ENCODE measurements around the gene RPAP2.
"Not testable (repeated sequence)": the region's sequence is repeated elsewhere in the genome, so short reads cannot be mapped to it uniquely, and the experiment has no call there.

Gene RPAP2

GRCh38 chr1:92343061-92343460 lies 44.2 kb downstream of the RPAP2 start:
- TF ChIP-seq CTCF (IDR thresholded peaks at IDR 0.05; ENCODE audit: low read depth, low read length, missing control alignments), result no peak
- no peak for DNase-seq (ENCODE audit: low read depth)
- no peak overlapping the region for H3K4me3 ChIP-seq (ENCODE audit: low read depth, low read length)

GRCh38 chr1:92346866-92347640 lies 48.2 kb downstream of the RPAP2 start:
- no peak for DNase-seq (ENCODE audit: low read depth)
- no peak for TF ChIP-seq CTCF (IDR thresholded peaks at IDR 0.05; ENCODE audit: low read depth, low read length, missing control alignments)
- no peak overlapping the region for H3K4me3 ChIP-seq (ENCODE audit: low read depth, low read length)

GRCh38 chr1:92352856-92353255 lies 54.0 kb downstream of the RPAP2 start:
- H3K4me3 ChIP-seq (ENCODE audit: low read depth, low read length), result no peak overlapping the region
- DNase-seq (ENCODE audit: low read depth), result no peak
- TF ChIP-seq CTCF (IDR thresholded peaks at IDR 0.05; ENCODE audit: low read depth, low read length, missing control alignments), result no peak

GRCh38 chr1:92354259-92354658 lies 55.4 kb downstream of the RPAP2 start:
- TF ChIP-seq CTCF (IDR thresholded peaks at IDR 0.05; ENCODE audit: low read depth, low read length, missing control alignments), result no peak
- H3K4me3 ChIP-seq (ENCODE audit: low read depth, low read length), result no peak overlapping the region
- no peak for DNase-seq (ENCODE audit: low read depth)

GRCh38 chr1:92356956-92357355 lies 58.1 kb downstream of the RPAP2 start:
- DNase-seq (ENCODE audit: low read depth), result no peak
- H3K4me3 ChIP-seq (ENCODE audit: low read depth, low read length), result no peak overlapping the region
- no peak for TF ChIP-seq CTCF (IDR thresholded peaks at IDR 0.05; ENCODE audit: low read depth, low read length, missing control alignments)

- not testable (repeated sequence) for DNase-seq (ENCODE audit: low read depth); H3K4me3 ChIP-seq (ENCODE audit: low read depth, low read length)
Observed at GRCh38 chr1:92359382-92359781, 60.5 kb downstream of the RPAP2 start.

- no peak for DNase-seq (ENCODE audit: low read depth)
- H3K4me3 ChIP-seq (ENCODE audit: low read depth, low read length), result no peak overlapping the region
- TF ChIP-seq CTCF (IDR thresholded peaks at IDR 0.05; ENCODE audit: low read depth, low read length, missing control alignments), result no peak
Observed at GRCh38 chr1:92359986-92360385, 61.1 kb downstream of the RPAP2 start.
